Spleen (tissue), 7 donors: ENCODE measurements around the gene SELL.
"Not testable (repeated sequence)": the region's sequence is repeated elsewhere in the genome, so short reads cannot be mapped to it uniquely, and the experiment has no call there.

Experiments
- POLR2AphosphoS5 ChIP-seq, 3 donors: sonication (generic); formaldehyde crosslinking; IDR thresholded peaks; one replicate each; pipeline ENCODE4 v1.5.1; 2017; ENCODE audit warnings: antibody characterized with exemption in 3 of 3
- TF ChIP-seq, protein P1 (sequence below), 11 experiments: fragments of 200-600 bp in 7 of 11; fragments of 450-650 bp in 4 of 11; sonication (generic) in 4 of 11; IDR thresholded peaks in 8 of 11; conservative IDR thresholded peaks in 3 of 11; 1 replicate in 7 of 11; 2 replicates in 4 of 11; pipeline versions ENCODE4 v1.4.0 to v1.8.0; 2016 to 2021; ENCODE audit warnings: antibody characterized with exemption in 11 of 11, inconsistent platforms in 4 of 11, mild to moderate bottlenecking in 1 of 11
- donor health status: DM: no; HTN: no; CAD: no; lungs with moderate emphysema.
- donor health status: DM: no; HTN: no; CAD: no.
- donor health status: DM: no; HTN: no; CAD: no.

- TF ChIP-seq POLR2AphosphoS5 (IDR thresholded peaks at IDR 0.05): not testable (repeated sequence)
- TF ChIP-seq, protein P1, sequence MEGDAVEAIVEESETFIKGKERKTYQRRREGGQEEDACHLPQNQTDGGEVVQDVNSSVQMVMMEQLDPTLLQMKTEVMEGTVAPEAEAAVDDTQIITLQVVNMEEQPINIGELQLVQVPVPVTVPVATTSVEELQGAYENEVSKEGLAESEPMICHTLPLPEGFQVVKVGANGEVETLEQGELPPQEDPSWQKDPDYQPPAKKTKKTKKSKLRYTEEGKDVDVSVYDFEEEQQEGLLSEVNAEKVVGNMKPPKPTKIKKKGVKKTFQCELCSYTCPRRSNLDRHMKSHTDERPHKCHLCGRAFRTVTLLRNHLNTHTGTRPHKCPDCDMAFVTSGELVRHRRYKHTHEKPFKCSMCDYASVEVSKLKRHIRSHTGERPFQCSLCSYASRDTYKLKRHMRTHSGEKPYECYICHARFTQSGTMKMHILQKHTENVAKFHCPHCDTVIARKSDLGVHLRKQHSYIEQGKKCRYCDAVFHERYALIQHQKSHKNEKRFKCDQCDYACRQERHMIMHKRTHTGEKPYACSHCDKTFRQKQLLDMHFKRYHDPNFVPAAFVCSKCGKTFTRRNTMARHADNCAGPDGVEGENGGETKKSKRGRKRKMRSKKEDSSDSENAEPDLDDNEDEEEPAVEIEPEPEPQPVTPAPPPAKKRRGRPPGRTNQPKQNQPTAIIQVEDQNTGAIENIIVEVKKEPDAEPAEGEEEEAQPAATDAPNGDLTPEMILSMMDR (IDR thresholded peaks at IDR 0.05 in 8 of 11, conservative IDR thresholded peaks at IDR 0.05 in 3 of 11): not testable (repeated sequence)
These were observed 50.4 kb downstream of the SELL start for GRCh38 chr1:169661066-169661465.
